ENCODE data around the gene DPP6.

DPP6 gene

GRCh38 chr7:154480817-154481216, 428.6 kb downstream of the DPP6 start:
- Mint-ChIP-seq H3K9me3 (peaks cover 8% of the 10 kb centered on the region), H3K36me3 (ENCODE audit: low read depth) (no peaks in the 10 kb centered on the region)

GRCh38 chr7:154482863-154483262, 430.7 kb downstream of the DPP6 start:
- no peak overlapping the region for H3K4me3 Mint-ChIP-seq
- H3K27me3 Mint-ChIP-seq = no peaks in the 10 kb centered on the region
- peaks cover 17% of the 10 kb centered on the region for H3K9me3 Mint-ChIP-seq
- no peaks in the 10 kb centered on the region for H3K36me3 Mint-ChIP-seq (ENCODE audit: low read depth)
- H3K4me1 Mint-ChIP-seq (ENCODE audit: low read depth) = no peaks in the 10 kb centered on the region
- H3K27ac Mint-ChIP-seq = no peak overlapping the region

More at GRCh38 chr7:154480817-154481216, 428.6 kb downstream of the DPP6 start:
- no peak overlapping the region for H3K4me3 Mint-ChIP-seq
- H3K27me3 Mint-ChIP-seq = no peaks in the 10 kb centered on the region
- H3K27ac Mint-ChIP-seq = no peak overlapping the region
- H3K4me1 Mint-ChIP-seq (ENCODE audit: low read depth) = no peaks in the 10 kb centered on the region

GRCh38 chr7:154484406-154484805, 432.2 kb downstream of the DPP6 start:
- H3K27me3 Mint-ChIP-seq = no peaks in the 10 kb centered on the region
- H3K4me1 Mint-ChIP-seq (ENCODE audit: low read depth) = no peaks in the 10 kb centered on the region
- H3K4me3 Mint-ChIP-seq = no peak overlapping the region
- H3K27ac Mint-ChIP-seq = no peak overlapping the region
- no peaks in the 10 kb centered on the region for H3K36me3 Mint-ChIP-seq (ENCODE audit: low read depth)
- H3K9me3 Mint-ChIP-seq = peaks cover 13% of the 10 kb centered on the region

- no peaks in the 10 kb centered on the region for H3K27me3 Mint-ChIP-seq
- peaks cover 13% of the 10 kb centered on the region for H3K9me3 Mint-ChIP-seq
- H3K4me1 Mint-ChIP-seq (ENCODE audit: low read depth) = no peaks in the 10 kb centered on the region
- no peaks in the 10 kb centered on the region for H3K36me3 Mint-ChIP-seq (ENCODE audit: low read depth)
- no peak overlapping the region for H3K4me3 Mint-ChIP-seq
- H3K27ac Mint-ChIP-seq = no peak overlapping the region
Observed at GRCh38 chr7:154484943-154485342, 432.7 kb downstream of the DPP6 start.

GRCh38 chr7:154489897-154490296, 437.7 kb downstream of the DPP6 start:
- peaks cover 9% of the 10 kb centered on the region for H3K9me3 Mint-ChIP-seq
- no peaks in the 10 kb centered on the region for H3K36me3 Mint-ChIP-seq (ENCODE audit: low read depth)
- H3K27ac Mint-ChIP-seq = no peak overlapping the region
- H3K4me1 Mint-ChIP-seq (ENCODE audit: low read depth) = no peaks in the 10 kb centered on the region
- H3K27me3 Mint-ChIP-seq = no peaks in the 10 kb centered on the region
- H3K4me3 Mint-ChIP-seq = no peak overlapping the region

- Mint-ChIP-seq H3K9me3 (no peaks in the 10 kb centered on the region), H3K36me3 (ENCODE audit: low read depth) (no peaks in the 10 kb centered on the region), H3K27ac (no peak overlapping the region), H3K4me1 (ENCODE audit: low read depth) (no peaks in the 10 kb centered on the region), H3K27me3 (no peaks in the 10 kb centered on the region), H3K4me3 (no peak overlapping the region)
Observed at GRCh38 chr7:154493594-154493993, 441.4 kb downstream of the DPP6 start.

- Mint-ChIP-seq H3K4me3 (no peak overlapping the region), H3K9me3 (peaks cover 14% of the 10 kb centered on the region), H3K4me1 (ENCODE audit: low read depth) (no peaks in the 10 kb centered on the region), H3K36me3 (ENCODE audit: low read depth) (no peaks in the 10 kb centered on the region), H3K27me3 (no peaks in the 10 kb centered on the region), H3K27ac (no peak overlapping the region)
Observed at GRCh38 chr7:154497751-154498150, 445.6 kb downstream of the DPP6 start.

GRCh38 chr7:154503962-154504550, 451.9 kb downstream of the DPP6 start:
- H3K4me3 Mint-ChIP-seq = no peak overlapping the region
- H3K4me1 Mint-ChIP-seq (ENCODE audit: low read depth) = no peaks in the 10 kb centered on the region
- H3K27me3 Mint-ChIP-seq = no peaks in the 10 kb centered on the region
- no peak overlapping the region for H3K27ac Mint-ChIP-seq
- H3K9me3 Mint-ChIP-seq = peaks cover 14% of the 10 kb centered on the region
- H3K36me3 Mint-ChIP-seq (ENCODE audit: low read depth) = no peaks in the 10 kb centered on the region

- no peak overlapping the region for H3K4me3 Mint-ChIP-seq
- peaks cover 18% of the 10 kb centered on the region for H3K9me3 Mint-ChIP-seq
- H3K27ac Mint-ChIP-seq = no peak overlapping the region
- no peaks in the 10 kb centered on the region for H3K36me3 Mint-ChIP-seq (ENCODE audit: low read depth)
- no peaks in the 10 kb centered on the region for H3K27me3 Mint-ChIP-seq
- H3K4me1 Mint-ChIP-seq (ENCODE audit: low read depth) = no peaks in the 10 kb centered on the region
Observed at GRCh38 chr7:154504918-154505317, 452.7 kb downstream of the DPP6 start.

- no peaks in the 10 kb centered on the region for H3K4me1 Mint-ChIP-seq (ENCODE audit: low read depth)
- H3K27ac Mint-ChIP-seq = no peak overlapping the region
- H3K27me3 Mint-ChIP-seq = no peaks in the 10 kb centered on the region
Observed at GRCh38 chr7:154505362-154505761, 453.2 kb downstream of the DPP6 start.

GRCh38 chr7:154509192-154509591, 457.0 kb downstream of the DPP6 start:
- no peaks in the 10 kb centered on the region for H3K36me3 Mint-ChIP-seq (ENCODE audit: low read depth)
- H3K4me1 Mint-ChIP-seq (ENCODE audit: low read depth) = no peaks in the 10 kb centered on the region
- H3K9me3 Mint-ChIP-seq = peaks cover 3% of the 10 kb centered on the region
- no peaks in the 10 kb centered on the region for H3K27me3 Mint-ChIP-seq
- no peak overlapping the region for H3K27ac Mint-ChIP-seq
- H3K4me3 Mint-ChIP-seq = no peak overlapping the region

More at GRCh38 chr7:154505362-154505761, 453.2 kb downstream of the DPP6 start:
- Mint-ChIP-seq H3K36me3 (ENCODE audit: low read depth) (no peaks in the 10 kb centered on the region), H3K4me3 (no peak overlapping the region), H3K9me3 (peaks cover 15% of the 10 kb centered on the region)

- Mint-ChIP-seq H3K4me1 (ENCODE audit: low read depth) (no peaks in the 10 kb centered on the region), H3K36me3 (ENCODE audit: low read depth) (no peaks in the 10 kb centered on the region)
Observed at GRCh38 chr7:154512121-154512833, 460.1 kb downstream of the DPP6 start.

GRCh38 chr7:154517768-154518167, 465.6 kb downstream of the DPP6 start:
- Mint-ChIP-seq H3K36me3 (ENCODE audit: low read depth) (no peaks in the 10 kb centered on the region), H3K4me3 (no peak overlapping the region), H3K4me1 (ENCODE audit: low read depth) (no peaks in the 10 kb centered on the region), H3K27me3 (no peaks in the 10 kb centered on the region), H3K27ac (no peak overlapping the region), H3K9me3 (peaks cover 7% of the 10 kb centered on the region)

More at GRCh38 chr7:154512121-154512833, 460.1 kb downstream of the DPP6 start:
- Mint-ChIP-seq H3K9me3 (peaks cover 7% of the 10 kb centered on the region), H3K27ac (no peak overlapping the region), H3K27me3 (no peaks in the 10 kb centered on the region), H3K4me3 (no peak overlapping the region)

- peaks cover 7% of the 10 kb centered on the region for H3K9me3 Mint-ChIP-seq
- H3K4me1 Mint-ChIP-seq (ENCODE audit: low read depth) = no peaks in the 10 kb centered on the region
Observed at GRCh38 chr7:154519229-154519628, 467.0 kb downstream of the DPP6 start.

GRCh38 chr7:154530136-154530535, 477.9 kb downstream of the DPP6 start:
- H3K36me3 Mint-ChIP-seq (ENCODE audit: low read depth) = no peaks in the 10 kb centered on the region
- H3K27me3 Mint-ChIP-seq = peaks cover 4% of the 10 kb centered on the region
- no peak overlapping the region for H3K27ac Mint-ChIP-seq
- no peak overlapping the region for H3K4me3 Mint-ChIP-seq
- peaks cover 11% of the 10 kb centered on the region for H3K9me3 Mint-ChIP-seq
- H3K4me1 Mint-ChIP-seq (ENCODE audit: low read depth) = no peaks in the 10 kb centered on the region

More at GRCh38 chr7:154519229-154519628, 467.0 kb downstream of the DPP6 start:
- Mint-ChIP-seq H3K4me3 (no peak overlapping the region), H3K27ac (no peak overlapping the region), H3K27me3 (no peaks in the 10 kb centered on the region), H3K36me3 (ENCODE audit: low read depth) (no peaks in the 10 kb centered on the region)

- Mint-ChIP-seq H3K27me3 (peaks cover 4% of the 10 kb centered on the region), H3K4me1 (ENCODE audit: low read depth) (no peaks in the 10 kb centered on the region), H3K36me3 (ENCODE audit: low read depth) (no peaks in the 10 kb centered on the region), H3K27ac (no peak overlapping the region), H3K4me3 (no peak overlapping the region), H3K9me3 (peaks cover 11% of the 10 kb centered on the region)
Observed at GRCh38 chr7:154532771-154533170, 480.6 kb downstream of the DPP6 start.

Data from stimulated activated naive CD8-positive, alpha-beta T cell treated with anti-CD3 and anti-CD28 coated beads, Interleukin-15, Interleukin-2, amounts not matched to agents 100 ng/mL and 50 ng/mL, for 24 hours (primary cell).